Effector memory CD4-positive, alpha-beta T cell (primary cell): ENCODE data around the gene METTL25.

Source experiments
- DNase-seq, 3 donors: peaks; one replicate each; pipeline ENCODE4 v3.0.0-alpha.2; 2020
- H3K27ac ChIP-seq: 2 replicates; pipeline ENCODE4 v1.7.0; 2013; ENCODE audit warnings: mild to moderate bottlenecking, low read length, moderate library complexity; ENCODE audit not compliant: insufficient read depth, poor library complexity, severe bottlenecking
- H3K27me3 ChIP-seq: replicated peaks from 2 replicates; pipeline ENCODE4 v1.7.0; 2013; ENCODE audit warnings: mild to moderate bottlenecking, low read length; ENCODE audit not compliant: insufficient read depth, control insufficient read depth, poor library complexity, severe bottlenecking
- H3K36me3 ChIP-seq: 2 replicates; pipeline ENCODE4 v1.7.0; 2013; ENCODE audit warnings: mild to moderate bottlenecking, low read length, moderate library complexity; ENCODE audit not compliant: control insufficient read depth, insufficient read depth
- H3K4me1 ChIP-seq: 2 replicates; pipeline ENCODE4 v1.7.0; 2013; ENCODE audit warnings: low read length, mild to moderate bottlenecking; ENCODE audit not compliant: control insufficient read depth, insufficient read depth, poor library complexity, severe bottlenecking
- H3K4me3 ChIP-seq: 2 replicates; pipeline ENCODE4 v1.7.0; 2013; ENCODE audit warnings: low read length, low read depth, mild to moderate bottlenecking; ENCODE audit not compliant: insufficient read depth, poor library complexity, severe bottlenecking
- H3K9me3 ChIP-seq: 2 replicates; pipeline ENCODE4 v1.7.0; 2013; ENCODE audit warnings: mild to moderate bottlenecking, low read length, moderate library complexity; ENCODE audit not compliant: control insufficient read depth

Gene METTL25

DNA sequence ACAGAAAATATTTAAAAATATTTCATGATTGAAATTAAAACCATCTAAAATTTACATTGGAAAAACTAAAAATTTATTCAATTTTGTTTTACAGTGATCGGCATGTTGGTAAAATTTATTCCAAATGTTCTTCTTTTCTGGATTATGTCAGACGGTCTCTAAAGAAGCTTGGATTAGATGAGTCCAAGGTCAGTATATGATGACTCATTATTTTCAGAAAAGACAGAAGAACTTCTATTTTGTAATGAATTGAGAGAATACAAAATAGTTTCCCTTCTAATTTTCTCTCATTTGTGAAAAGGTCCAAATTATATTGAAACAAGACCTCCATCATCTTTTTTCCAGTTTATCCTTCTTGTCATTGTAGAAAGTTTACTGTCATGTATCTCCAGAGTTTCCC, 98.3 kb downstream of the METTL25 start:
- DNase-seq, result no peak
- Histone ChIP-seq H3K36me3 (peaks cover 5% of the 10 kb centered on the region), H3K27ac (no peak overlapping the region), H3K4me1 (no peaks in the 10 kb centered on the region), H3K9me3 (no peaks in the 10 kb centered on the region), H3K27me3 (no peaks in the 10 kb centered on the region), H3K4me3 (no peak overlapping the region)

DNA sequence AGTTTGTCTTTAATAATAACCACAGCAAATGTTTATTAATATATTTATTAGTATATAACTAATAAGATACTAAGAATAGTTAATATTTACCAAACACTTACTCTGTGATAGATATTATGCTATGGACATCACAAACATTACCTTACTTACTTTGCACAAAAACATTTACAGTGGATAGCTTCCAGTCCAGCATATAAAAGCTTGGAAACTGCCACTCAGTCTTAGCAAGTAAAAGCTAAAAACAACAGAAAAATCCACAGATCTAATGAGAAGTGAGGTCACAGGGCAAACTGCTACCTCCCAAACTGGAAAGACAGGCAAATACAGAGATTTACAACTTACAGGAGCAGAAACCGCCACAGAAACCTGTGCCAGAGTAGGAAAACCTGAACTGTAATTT, 99.8 kb downstream of the METTL25 start:
- no peak for DNase-seq
- Histone ChIP-seq H3K27ac (no peak overlapping the region), H3K27me3 (no peaks in the 10 kb centered on the region), H3K4me3 (no peak overlapping the region), H3K4me1 (no peaks in the 10 kb centered on the region), H3K9me3 (no peaks in the 10 kb centered on the region), H3K36me3 (peaks cover 5% of the 10 kb centered on the region)

DNA sequence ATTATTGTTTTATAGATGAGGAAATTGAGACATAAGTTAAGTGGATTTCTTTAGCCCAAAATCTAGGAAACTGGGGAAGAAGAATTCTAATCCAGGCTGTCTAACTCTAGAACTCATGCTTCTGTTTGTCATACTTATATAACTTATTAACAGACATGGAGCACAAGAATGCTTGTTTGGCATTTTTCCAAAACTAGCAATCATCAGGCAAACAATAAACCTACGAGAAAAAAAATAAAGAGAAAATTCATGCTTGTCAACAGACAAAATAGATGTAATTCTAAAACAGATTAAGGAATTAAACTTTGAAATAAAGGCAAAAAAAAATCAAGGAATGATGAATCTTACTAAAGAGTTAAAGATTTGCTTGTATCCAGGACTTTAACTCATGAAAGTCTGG, 103.1 kb downstream of the METTL25 start:
- Histone ChIP-seq H3K27ac (no peak overlapping the region), H3K27me3 (no peaks in the 10 kb centered on the region), H3K9me3 (no peaks in the 10 kb centered on the region), H3K36me3 (peaks cover 5% of the 10 kb centered on the region), H3K4me3 (no peak overlapping the region), H3K4me1 (no peaks in the 10 kb centered on the region)
- no peak for DNase-seq

DNA sequence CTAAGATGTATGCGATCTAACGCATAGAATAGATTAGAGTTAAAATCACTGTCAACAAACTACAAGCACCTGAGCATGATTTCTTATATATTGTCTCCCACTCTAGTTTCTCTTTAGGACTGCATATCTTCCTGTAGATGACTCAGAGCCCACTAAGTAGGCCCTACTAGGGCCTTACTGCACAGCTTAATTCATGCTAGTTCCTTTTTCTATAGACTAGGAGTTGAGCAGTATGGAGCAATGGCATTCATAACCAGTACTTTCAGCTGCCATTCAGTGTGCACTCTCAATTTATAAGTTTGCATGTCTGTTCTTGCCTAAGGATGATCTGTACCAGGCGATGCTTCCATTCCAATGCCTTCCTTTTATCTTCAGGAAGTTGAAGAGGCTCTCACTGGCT, 103.5 kb downstream of the METTL25 start:
- Histone ChIP-seq H3K9me3 (no peaks in the 10 kb centered on the region), H3K27ac (no peak overlapping the region), H3K36me3 (peaks cover 5% of the 10 kb centered on the region), H3K4me1 (no peaks in the 10 kb centered on the region), H3K27me3 (no peaks in the 10 kb centered on the region), H3K4me3 (no peak overlapping the region)
- no peak for DNase-seq

DNA sequence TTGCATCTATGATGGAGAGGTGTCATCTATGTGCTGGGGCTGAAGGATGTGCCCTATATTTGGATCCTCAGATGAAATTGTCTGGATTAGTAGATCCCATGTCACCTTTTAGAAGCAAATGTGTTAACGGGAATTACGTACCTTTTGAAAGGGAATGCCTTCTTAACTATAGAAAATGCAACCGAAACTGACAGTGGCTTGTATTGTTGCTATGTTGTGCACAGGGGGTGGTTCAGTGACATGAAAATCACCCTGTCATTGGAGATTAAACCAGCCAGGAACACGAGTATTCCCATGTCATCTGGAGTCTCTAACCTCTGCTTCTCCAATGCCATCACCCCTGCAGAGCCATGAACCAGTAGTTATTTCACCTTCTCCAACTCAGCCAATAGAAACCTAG, 110.2 kb downstream of the METTL25 start:
- Histone ChIP-seq H3K4me1 (no peaks in the 10 kb centered on the region), H3K9me3 (no peaks in the 10 kb centered on the region), H3K27me3 (no peaks in the 10 kb centered on the region), H3K27ac (no peak overlapping the region), H3K36me3 (no peaks in the 10 kb centered on the region), H3K4me3 (no peak overlapping the region)
- no peak for DNase-seq

DNA sequence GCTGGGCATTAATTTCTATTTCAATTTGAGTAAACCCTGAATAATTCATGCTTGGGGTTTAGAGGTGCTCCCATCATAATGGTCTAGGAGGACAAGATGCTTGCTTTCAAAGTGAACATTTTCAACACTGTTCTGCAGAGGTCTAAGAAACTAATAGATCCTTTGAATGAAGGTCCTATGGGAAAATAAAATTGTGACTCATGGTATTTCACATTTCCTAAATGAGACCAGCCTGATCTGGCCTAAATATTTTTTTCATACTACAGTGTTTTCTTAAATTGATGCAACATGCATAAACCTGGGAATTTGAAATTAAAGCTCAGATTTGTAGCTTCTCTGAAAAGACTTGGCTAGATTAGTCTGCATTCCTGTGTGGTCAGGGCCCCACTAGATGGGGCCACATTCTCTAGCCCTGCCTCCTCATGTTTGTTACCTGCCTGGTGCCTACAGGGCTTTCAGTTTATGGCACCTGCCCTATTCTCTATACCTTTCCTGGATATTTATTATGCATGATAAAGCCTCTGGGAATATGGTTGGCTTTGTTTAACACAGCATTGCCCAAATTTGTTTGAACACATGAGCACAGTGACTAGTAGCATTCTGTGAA, 112.7 kb downstream of the METTL25 start:
- H3K36me3 ChIP-seq, result peaks cover 3% of the 10 kb centered on the region
- H3K4me1 ChIP-seq, result no peaks in the 10 kb centered on the region
- DNase-seq, result no peak
- H3K9me3 ChIP-seq, result no peaks in the 10 kb centered on the region
- no peaks in the 10 kb centered on the region for H3K27me3 ChIP-seq
- H3K4me3 ChIP-seq, result no peak overlapping the region
- H3K27ac ChIP-seq, result no peak overlapping the region

DNA sequence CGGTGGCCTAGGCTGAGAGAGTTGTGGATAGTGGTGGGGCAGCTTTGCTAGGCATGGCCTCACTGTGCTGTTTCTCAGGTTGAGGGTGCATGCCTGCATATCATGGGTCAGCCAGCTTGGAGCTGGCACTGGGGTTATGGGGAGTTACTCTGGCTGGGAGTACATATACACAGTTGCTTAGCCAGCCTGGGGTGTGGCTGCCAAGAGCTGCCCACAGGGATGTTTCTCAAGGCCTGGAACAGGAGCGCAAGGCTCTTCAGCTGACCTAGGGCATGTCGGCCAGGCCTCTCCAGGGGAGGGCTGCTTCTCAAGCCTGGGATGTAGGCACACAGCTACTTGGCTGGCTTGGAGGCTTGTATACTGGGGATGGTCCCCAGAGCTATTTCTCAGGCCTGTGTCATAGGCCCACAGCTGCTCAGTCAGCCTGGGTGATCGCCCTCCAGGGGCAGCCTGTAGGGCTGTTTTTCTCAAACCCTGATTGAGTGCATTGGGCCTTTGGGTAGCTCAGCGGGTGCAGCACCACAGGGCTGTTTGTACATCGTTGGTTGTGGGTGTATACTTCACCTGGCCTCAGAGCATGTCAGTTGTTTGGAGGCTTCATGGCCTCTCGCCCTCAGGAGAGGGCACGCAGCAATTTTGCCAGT, 114.9 kb downstream of the METTL25 start:
- Histone ChIP-seq H3K4me1 (no peaks in the 10 kb centered on the region), H3K36me3 (peaks cover 3% of the 10 kb centered on the region), H3K27ac (no peak overlapping the region), H3K4me3 (no peak overlapping the region), H3K9me3 (no peaks in the 10 kb centered on the region), H3K27me3 (no peaks in the 10 kb centered on the region)
- DNase-seq, result no peak

DNA sequence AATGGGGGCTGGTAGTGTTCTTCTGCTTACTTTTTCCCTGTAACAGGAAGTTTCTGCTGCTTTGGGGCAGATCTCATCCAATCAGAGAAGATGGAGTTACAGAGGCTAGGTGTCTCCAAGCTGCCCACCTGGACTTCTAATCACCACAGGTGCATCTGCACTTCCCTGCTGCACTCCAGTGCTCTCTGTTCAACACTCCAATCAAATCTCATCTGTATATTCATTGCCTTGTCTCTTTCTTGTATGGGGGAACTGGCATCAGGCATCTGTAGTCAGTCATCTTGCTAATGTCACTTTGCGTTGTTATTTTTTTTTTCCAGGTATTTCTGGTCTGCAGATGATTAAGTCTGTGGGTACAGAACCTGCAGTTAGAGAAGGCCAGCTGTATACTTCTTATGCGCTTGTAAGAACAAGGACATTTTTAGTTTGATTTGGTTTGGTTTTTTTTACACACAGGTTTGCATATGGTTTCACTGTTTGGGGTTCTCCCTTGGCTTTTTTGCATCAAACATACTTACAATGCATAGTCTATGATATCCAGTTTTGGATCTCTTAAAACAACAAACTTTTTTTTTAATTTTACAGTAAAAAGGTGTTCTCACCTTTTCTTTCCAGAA, 116.0 kb downstream of the METTL25 start:
- DNase-seq, result no peak
- H3K36me3 ChIP-seq, result peaks cover 3% of the 10 kb centered on the region
- no peak overlapping the region for H3K4me3 ChIP-seq
- H3K4me1 ChIP-seq, result no peaks in the 10 kb centered on the region
- no peak overlapping the region for H3K27ac ChIP-seq
- H3K27me3 ChIP-seq, result no peaks in the 10 kb centered on the region
- H3K9me3 ChIP-seq, result no peaks in the 10 kb centered on the region

DNA sequence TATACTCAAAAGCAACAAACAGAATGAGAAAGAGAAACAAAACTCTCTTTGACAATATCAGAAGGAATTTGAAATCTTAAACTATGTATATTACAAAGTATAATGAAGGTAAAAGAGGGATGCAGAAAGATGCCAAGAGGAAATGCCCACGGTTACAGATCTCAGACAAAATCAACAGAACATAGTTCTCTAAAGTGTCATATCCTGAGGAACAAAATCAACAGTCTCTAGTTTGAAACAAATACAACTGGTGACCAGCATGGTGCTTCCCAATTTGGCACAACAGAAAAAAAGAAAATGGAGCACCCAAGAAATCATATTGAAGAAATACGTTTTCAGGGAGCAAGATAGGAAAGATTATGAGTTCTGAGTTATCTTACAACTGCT, 116.5 kb downstream of the METTL25 start:
- Histone ChIP-seq H3K9me3 (no peaks in the 10 kb centered on the region), H3K4me3 (no peak overlapping the region), H3K4me1 (no peaks in the 10 kb centered on the region), H3K36me3 (peaks cover 3% of the 10 kb centered on the region), H3K27me3 (no peaks in the 10 kb centered on the region), H3K27ac (no peak overlapping the region)
- no peak for DNase-seq

DNA sequence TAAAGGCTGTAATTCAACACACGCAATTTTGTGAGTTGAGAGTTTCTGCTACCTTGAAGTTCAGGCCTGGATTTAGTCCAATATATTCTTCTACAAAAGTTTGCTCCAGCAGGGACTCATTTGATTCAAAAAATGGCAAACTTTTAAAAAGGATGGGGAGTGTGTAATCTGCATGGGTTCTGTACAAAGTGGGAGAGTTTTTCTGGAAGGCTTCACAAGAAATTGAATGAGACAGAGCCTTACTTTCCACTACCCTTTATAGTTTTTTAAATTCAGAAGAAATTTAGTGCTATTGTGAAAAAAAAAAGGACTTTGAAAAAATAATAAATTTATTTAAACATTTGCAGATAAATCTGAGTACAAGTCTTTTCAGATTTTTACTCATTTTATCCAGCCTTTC, 116.9 kb downstream of the METTL25 start:
- H3K4me3 ChIP-seq, result no peak overlapping the region
- no peak overlapping the region for H3K27ac ChIP-seq
- no peaks in the 10 kb centered on the region for H3K4me1 ChIP-seq
- H3K9me3 ChIP-seq, result no peaks in the 10 kb centered on the region
- H3K36me3 ChIP-seq, result peaks cover 3% of the 10 kb centered on the region
- DNase-seq, result no peak
- no peaks in the 10 kb centered on the region for H3K27me3 ChIP-seq
